Neural crest cell (in vitro differentiated cells): ENCODE data around the gene MIER2. TPM values are rescaled to one million over a fixed set of nuclear protein-coding genes. Genes with fewer than 3 reads are reported as not detected.

Source experiments
- DNase-seq: peaks from one replicate; pipeline ENCODE4 v3.0.0; 2021; ENCODE audit warnings: low read depth, mixed read lengths, low spot score
- H3K27ac Mint-ChIP-seq: one replicate; pipeline ENCODE4 v1.8.0; 2021; ENCODE audit warnings: mild to moderate bottlenecking, mixed read lengths; ENCODE audit not compliant: unreplicated experiment
- H3K27me3 Mint-ChIP-seq: 2 replicates; pipeline ENCODE4 v1.8.0; 2021; ENCODE audit warnings: low read depth, mild to moderate bottlenecking, mixed read lengths
- H3K36me3 Mint-ChIP-seq: 2 replicates; pipeline ENCODE4 v1.8.0; 2021; ENCODE audit warnings: low read depth, mild to moderate bottlenecking, mixed read lengths
- H3K4me1 Mint-ChIP-seq: 2 replicates; pipeline ENCODE4 v1.8.0; 2021; ENCODE audit warnings: mixed read lengths
- H3K4me3 Mint-ChIP-seq: one replicate; pipeline ENCODE4 v1.8.0; 2021; ENCODE audit warnings: mild to moderate bottlenecking, mixed read lengths
- H3K9me3 Mint-ChIP-seq: 2 replicates; pipeline ENCODE4 v1.8.0; 2021; ENCODE audit warnings: mixed read lengths
- CTCF ChIP-seq: fragments of 200-600 bp; sonication (generic); conservative IDR thresholded peaks from 2 replicates; pipeline ENCODE4 v1.5.0; 2021; ENCODE audit warnings: antibody characterized with exemption, mild to moderate bottlenecking
- total RNA-seq: library from RNA; stranded (reverse); gene quantifications from 2 replicates; pipeline ENCODE4 v1.2.1, GENCODE V29; 2021

The MIER2 gene
- total RNA-seq, 1 donor from 2014 or later: 45.8 TPM

- DNase-seq: no peak
- Mint-ChIP-seq H3K4me1 (no peaks in the 10 kb centered on the region), H3K36me3 (peaks cover 26% of the 10 kb centered on the region), H3K9me3 (no peaks in the 10 kb centered on the region), H3K27me3 (no peaks in the 10 kb centered on the region), H3K4me3 (no peak overlapping the region), H3K27ac (peak overlapping the region; percentile 71)
- no peak for TF ChIP-seq CTCF
These were observed 31.2 kb downstream of the MIER2 start for GRCh38 chr19:313169-313987.

- H3K4me1 Mint-ChIP-seq: no peaks in the 10 kb centered on the region
- H3K36me3 Mint-ChIP-seq: peaks cover 16% of the 10 kb centered on the region
- no peak for DNase-seq
- no peaks in the 10 kb centered on the region for H3K9me3 Mint-ChIP-seq
- H3K27me3 Mint-ChIP-seq: no peaks in the 10 kb centered on the region
- no peak overlapping the region for H3K4me3 Mint-ChIP-seq
- no peak overlapping the region for H3K27ac Mint-ChIP-seq
- TF ChIP-seq CTCF: no peak
These were observed 32.8 kb downstream of the MIER2 start for GRCh38 chr19:311813-312261.

GRCh38 chr19:310781-311496, 33.7 kb downstream of the MIER2 start:
- H3K27ac Mint-ChIP-seq: no peak overlapping the region

GRCh38 chr19:310141-310651, 34.4 kb downstream of the MIER2 start:
- no peak for DNase-seq
- TF ChIP-seq CTCF: no peak
- Mint-ChIP-seq H3K4me1 (no peaks in the 10 kb centered on the region), H3K27me3 (no peaks in the 10 kb centered on the region), H3K27ac (no peak overlapping the region), H3K4me3 (no peak overlapping the region), H3K9me3 (no peaks in the 10 kb centered on the region), H3K36me3 (peaks cover 7% of the 10 kb centered on the region)

More at GRCh38 chr19:310781-311496, 33.7 kb downstream of the MIER2 start:
- Mint-ChIP-seq H3K9me3 (no peaks in the 10 kb centered on the region), H3K4me1 (no peaks in the 10 kb centered on the region), H3K4me3 (peak overlapping the region; percentile 47), H3K27me3 (no peaks in the 10 kb centered on the region), H3K36me3 (peaks cover 12% of the 10 kb centered on the region)
- no peak for TF ChIP-seq CTCF
- DNase-seq: no peak

GRCh38 chr19:309206-309565, 35.4 kb downstream of the MIER2 start:
- no peaks in the 10 kb centered on the region for H3K27me3 Mint-ChIP-seq
- no peak overlapping the region for H3K27ac Mint-ChIP-seq
- H3K4me1 Mint-ChIP-seq: no peaks in the 10 kb centered on the region
- DNase-seq: no peak
- H3K4me3 Mint-ChIP-seq: no peak overlapping the region
- no peaks in the 10 kb centered on the region for H3K9me3 Mint-ChIP-seq
- H3K36me3 Mint-ChIP-seq: peaks cover 7% of the 10 kb centered on the region
- no peak for TF ChIP-seq CTCF
